Measurements from ENCODE around the gene DLGAP3.
A peak's percentile ranks its signal among the peaks of the same experiment; 100 is the strongest.

DLGAP3 gene

DNA sequence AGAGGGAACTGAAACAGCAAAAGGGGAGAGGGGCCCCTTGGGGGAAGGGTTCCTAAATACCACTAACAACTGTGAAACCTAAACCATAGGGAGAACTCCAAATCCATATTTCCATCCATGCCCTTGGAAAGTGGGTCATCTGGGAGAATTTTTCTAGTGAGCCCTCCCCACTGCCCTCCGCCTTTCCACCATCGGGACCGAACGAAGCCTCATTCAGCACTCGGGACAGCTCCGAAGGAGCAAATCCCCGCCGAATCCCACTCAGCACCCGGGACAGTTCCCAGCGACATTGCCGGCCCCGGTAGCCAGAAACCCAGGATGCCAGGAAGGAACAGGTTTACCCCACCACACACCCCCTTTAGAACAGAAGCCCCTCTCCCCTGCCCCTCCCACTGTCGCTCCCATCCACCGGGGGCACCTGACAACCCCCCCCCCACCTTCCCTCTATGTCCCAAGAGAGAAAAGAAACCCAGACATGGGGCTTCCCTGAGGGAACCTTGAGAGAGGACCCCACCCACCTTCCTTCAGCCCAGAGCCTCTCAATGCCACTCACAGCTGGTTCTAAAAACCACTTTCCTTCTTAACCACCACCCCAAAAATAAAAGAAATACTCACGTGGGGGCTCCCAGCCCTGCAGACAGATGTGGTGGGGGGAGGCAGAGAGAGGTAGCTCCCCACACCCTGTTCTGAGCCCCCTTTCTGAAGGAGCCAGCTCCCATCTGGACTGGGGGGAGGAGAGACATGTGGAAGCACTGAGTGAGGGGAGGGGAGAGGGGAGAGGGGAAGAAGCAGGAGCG lies 4.5 kb downstream of the DLGAP3 start:
- TF ChIP-seq, protein P1, sequence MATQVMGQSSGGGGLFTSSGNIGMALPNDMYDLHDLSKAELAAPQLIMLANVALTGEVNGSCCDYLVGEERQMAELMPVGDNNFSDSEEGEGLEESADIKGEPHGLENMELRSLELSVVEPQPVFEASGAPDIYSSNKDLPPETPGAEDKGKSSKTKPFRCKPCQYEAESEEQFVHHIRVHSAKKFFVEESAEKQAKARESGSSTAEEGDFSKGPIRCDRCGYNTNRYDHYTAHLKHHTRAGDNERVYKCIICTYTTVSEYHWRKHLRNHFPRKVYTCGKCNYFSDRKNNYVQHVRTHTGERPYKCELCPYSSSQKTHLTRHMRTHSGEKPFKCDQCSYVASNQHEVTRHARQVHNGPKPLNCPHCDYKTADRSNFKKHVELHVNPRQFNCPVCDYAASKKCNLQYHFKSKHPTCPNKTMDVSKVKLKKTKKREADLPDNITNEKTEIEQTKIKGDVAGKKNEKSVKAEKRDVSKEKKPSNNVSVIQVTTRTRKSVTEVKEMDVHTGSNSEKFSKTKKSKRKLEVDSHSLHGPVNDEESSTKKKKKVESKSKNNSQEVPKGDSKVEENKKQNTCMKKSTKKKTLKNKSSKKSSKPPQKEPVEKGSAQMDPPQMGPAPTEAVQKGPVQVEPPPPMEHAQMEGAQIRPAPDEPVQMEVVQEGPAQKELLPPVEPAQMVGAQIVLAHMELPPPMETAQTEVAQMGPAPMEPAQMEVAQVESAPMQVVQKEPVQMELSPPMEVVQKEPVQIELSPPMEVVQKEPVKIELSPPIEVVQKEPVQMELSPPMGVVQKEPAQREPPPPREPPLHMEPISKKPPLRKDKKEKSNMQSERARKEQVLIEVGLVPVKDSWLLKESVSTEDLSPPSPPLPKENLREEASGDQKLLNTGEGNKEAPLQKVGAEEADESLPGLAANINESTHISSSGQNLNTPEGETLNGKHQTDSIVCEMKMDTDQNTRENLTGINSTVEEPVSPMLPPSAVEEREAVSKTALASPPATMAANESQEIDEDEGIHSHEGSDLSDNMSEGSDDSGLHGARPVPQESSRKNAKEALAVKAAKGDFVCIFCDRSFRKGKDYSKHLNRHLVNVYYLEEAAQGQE (IDR thresholded peaks at IDR 0.05; ENCODE audit: insufficient read depth in 1 of 2, low read depth in 2 of 2, low read length in 2 of 2) = peak; percentile 98
- peak; percentile 99; the same call in 1 of the 2 replicates for TF ChIP-seq SIN3A (IDR thresholded peaks at IDR 0.05; ENCODE audit: borderline replicate concordance, insufficient read depth, low read length)
- no peak for TF ChIP-seq TAF1 (IDR thresholded peaks at IDR 0.05; ENCODE audit: borderline replicate concordance, insufficient read depth, low read length)
- no peak for TF ChIP-seq FOXP2 (optimal IDR thresholded peaks at IDR 0.05; ENCODE audit: borderline replicate concordance, extremely low read depth, extremely low read length, insufficient read depth)
- no peak for TF ChIP-seq POLR2AphosphoS5 (IDR thresholded peaks at IDR 0.05; ENCODE audit: low read depth, low read length)

DNA sequence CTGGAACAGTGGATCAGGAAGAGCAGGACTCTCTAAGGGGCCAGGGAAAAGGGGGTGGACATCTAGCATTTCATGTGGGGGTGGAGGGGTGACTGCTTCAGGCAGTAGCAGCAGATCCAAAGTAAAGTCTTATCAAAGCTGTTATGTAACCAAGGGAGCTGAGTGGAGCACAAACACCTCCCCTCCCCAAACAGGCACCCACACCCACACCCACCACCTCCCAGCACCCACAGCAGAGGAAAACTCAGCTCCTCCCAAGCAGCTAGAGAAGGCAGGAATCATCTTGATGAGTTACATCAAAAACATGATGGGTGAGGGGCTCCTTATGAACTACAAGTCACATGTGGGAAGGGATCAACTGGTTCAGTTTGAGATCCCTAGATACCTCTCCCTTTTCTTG lies 6.0 kb downstream of the DLGAP3 start:
- TF ChIP-seq TAF1 (IDR thresholded peaks at IDR 0.05; ENCODE audit: borderline replicate concordance, insufficient read depth, low read length) (no peak), SIN3A (IDR thresholded peaks at IDR 0.05; ENCODE audit: borderline replicate concordance, insufficient read depth, low read length) (no peak), FOXP2 (optimal IDR thresholded peaks at IDR 0.05; ENCODE audit: borderline replicate concordance, extremely low read depth, extremely low read length, insufficient read depth) (no peak), POLR2AphosphoS5 (IDR thresholded peaks at IDR 0.05; ENCODE audit: low read depth, low read length) (no peak)
- TF ChIP-seq, protein P1 (IDR thresholded peaks at IDR 0.05; ENCODE audit: insufficient read depth in 1 of 2, low read depth in 2 of 2, low read length in 2 of 2) = no peak

GRCh38 chr1:34918977-34919561 lies 10.4 kb downstream of the DLGAP3 start:
- TF ChIP-seq SIN3A (IDR thresholded peaks at IDR 0.05; ENCODE audit: borderline replicate concordance, insufficient read depth, low read length) (no peak), POLR2AphosphoS5 (IDR thresholded peaks at IDR 0.05; ENCODE audit: low read depth, low read length) (no peak), TAF1 (IDR thresholded peaks at IDR 0.05; ENCODE audit: borderline replicate concordance, insufficient read depth, low read length) (no peak), FOXP2 (optimal IDR thresholded peaks at IDR 0.05; ENCODE audit: borderline replicate concordance, extremely low read depth, extremely low read length, insufficient read depth) (no peak)
- TF ChIP-seq, protein P1 (IDR thresholded peaks at IDR 0.05; ENCODE audit: insufficient read depth in 1 of 2, low read depth in 2 of 2, low read length in 2 of 2) = no peak

GRCh38 chr1:34918386-34918976 lies 11.0 kb downstream of the DLGAP3 start:
- TF ChIP-seq, protein P1 (IDR thresholded peaks at IDR 0.05; ENCODE audit: insufficient read depth in 1 of 2, low read depth in 2 of 2, low read length in 2 of 2) = no peak
- TF ChIP-seq POLR2AphosphoS5 (IDR thresholded peaks at IDR 0.05; ENCODE audit: low read depth, low read length) (no peak), FOXP2 (optimal IDR thresholded peaks at IDR 0.05; ENCODE audit: borderline replicate concordance, extremely low read depth, extremely low read length, insufficient read depth) (no peak), TAF1 (IDR thresholded peaks at IDR 0.05; ENCODE audit: borderline replicate concordance, insufficient read depth, low read length) (no peak), SIN3A (IDR thresholded peaks at IDR 0.05; ENCODE audit: borderline replicate concordance, insufficient read depth, low read length) (no peak)
